Measurements from ENCODE around the gene ABTB1. TPM values are rescaled to one million over a fixed set of nuclear protein-coding genes. Genes with fewer than 3 reads are reported as not detected.

ABTB1 gene
- total and polyA plus RNA-seq, 4 donors, result 28.7 to 263 (median 62.6) TPM

- no peak overlapping the region for H3K4me3 ChIP-seq (ENCODE audit: low read length in 2 of 2)
- H3K36me3 ChIP-seq (ENCODE audit: control insufficient read depth in 1 of 2, insufficient read depth in 2 of 2, low read length in 1 of 2), result no peaks in the 10 kb centered on the region
- H3K4me1 ChIP-seq (ENCODE audit: control insufficient read depth in 1 of 2, insufficient read depth in 2 of 2, low read length in 2 of 2), result no peaks in the 10 kb centered on the region
- peak in 1 of 2 donors; percentile 39 for DNase-seq
- peak; percentile 60 for ATAC-seq (ENCODE audit: low FRiP score)
- intact Hi-C loops (cut with DNase I), result loop anchor here (2.0 to 10.0 kb wide), 2 partner anchors 35 to 169 kb away; partner anchors contain the start of gene MGLL (in 1 of the 2)
- H3K27ac ChIP-seq (ENCODE audit: low read depth in 1 of 2, low read length in 2 of 2), result peak overlapping the region; percentile 28 to 69
- 9 to 14% methylated on average over 3 of the region's 3 CpGs for WGBS, 2 donors
- no peaks in the 10 kb centered on the region for H3K9me3 ChIP-seq (ENCODE audit: control insufficient read depth, low read length)
- no peaks in the 10 kb centered on the region for H3K27me3 ChIP-seq (ENCODE audit: control insufficient read depth in 1 of 2, insufficient read depth in 2 of 2, low read length in 1 of 2)
These were observed 17.1 kb upstream of the ABTB1 start for GRCh38 chr3:127655641-127656040.

- Histone ChIP-seq H3K4me3 (ENCODE audit: low read length in 2 of 2) (no peak overlapping the region), H3K27ac (ENCODE audit: low read depth in 1 of 2, low read length in 2 of 2) (no peak overlapping the region), H3K9me3 (ENCODE audit: control insufficient read depth, low read length) (no peaks in the 10 kb centered on the region), H3K36me3 (ENCODE audit: control insufficient read depth in 1 of 2, insufficient read depth in 2 of 2, low read length in 1 of 2) (no peaks in the 10 kb centered on the region), H3K4me1 (ENCODE audit: control insufficient read depth in 1 of 2, insufficient read depth in 2 of 2, low read length in 2 of 2) (no peaks in the 10 kb centered on the region), H3K27me3 (ENCODE audit: control insufficient read depth in 1 of 2, insufficient read depth in 2 of 2, low read length in 1 of 2) (no peaks in the 10 kb centered on the region)
- peak in 1 of 2 donors; percentile 32 for DNase-seq
- 93 to 94% methylated on average over 8 of the region's 8 CpGs for WGBS, 2 donors
- no peak for ATAC-seq (ENCODE audit: low FRiP score)
- intact Hi-C loops (cut with DNase I), result loop anchor here in 1 of 2 donors (10.0 kb wide), 1 partner anchor 168 kb away; the partner anchor contains the start of gene MGLL
These were observed 15.8 kb upstream of the ABTB1 start for GRCh38 chr3:127656906-127657305.

- 3 to 11% methylated on average over 1 of the region's 1 CpG for WGBS, 2 donors
- Histone ChIP-seq H3K27me3 (ENCODE audit: control insufficient read depth in 1 of 2, insufficient read depth in 2 of 2, low read length in 1 of 2) (no peaks in the 10 kb centered on the region), H3K36me3 (ENCODE audit: control insufficient read depth in 1 of 2, insufficient read depth in 2 of 2, low read length in 1 of 2) (no peaks in the 10 kb centered on the region), H3K4me1 (ENCODE audit: control insufficient read depth in 1 of 2, insufficient read depth in 2 of 2, low read length in 2 of 2) (no peaks in the 10 kb centered on the region), H3K9me3 (ENCODE audit: control insufficient read depth, low read length) (no peaks in the 10 kb centered on the region), H3K27ac (ENCODE audit: low read depth in 1 of 2, low read length in 2 of 2) (no peak overlapping the region), H3K4me3 (ENCODE audit: low read length in 2 of 2) (no peak overlapping the region)
- ATAC-seq (ENCODE audit: low FRiP score) (no peak), DNase-seq (no peak)
- intact Hi-C loops (cut with DNase I), result loop anchor here in 1 of 2 donors (10.0 kb wide), 1 partner anchor 167 kb away; the partner anchor contains the start of gene MGLL
These were observed 14.5 kb upstream of the ABTB1 start for GRCh38 chr3:127658234-127658633.

- intact Hi-C loops (cut with DNase I), result no loop called here
- ATAC-seq (ENCODE audit: low FRiP score), result no peak
- H3K4me1 ChIP-seq (ENCODE audit: control insufficient read depth in 1 of 2, insufficient read depth in 2 of 2, low read length in 2 of 2), result no peaks in the 10 kb centered on the region
- 97 to 99% methylated on average over 10 of the region's 10 CpGs for whole genome bisulfite sequencing, 2 donors
- peak in 1 of 2 donors; percentile 62 for DNase-seq
- H3K27ac ChIP-seq (ENCODE audit: low read depth in 1 of 2, low read length in 2 of 2), result no peak overlapping the region
- no peaks in the 10 kb centered on the region for H3K36me3 ChIP-seq (ENCODE audit: control insufficient read depth in 1 of 2, insufficient read depth in 2 of 2, low read length in 1 of 2)
- no peak overlapping the region for H3K4me3 ChIP-seq (ENCODE audit: low read length in 2 of 2)
- H3K27me3 ChIP-seq (ENCODE audit: control insufficient read depth in 1 of 2, insufficient read depth in 2 of 2, low read length in 1 of 2), result no peaks in the 10 kb centered on the region
- H3K9me3 ChIP-seq (ENCODE audit: control insufficient read depth, low read length), result no peaks in the 10 kb centered on the region
These were observed 12.0 kb upstream of the ABTB1 start for GRCh38 chr3:127660621-127661251.

GRCh38 chr3:127661600-127661999, 11.2 kb upstream of the ABTB1 start:
- DNase-seq (no peak), ATAC-seq (ENCODE audit: low FRiP score) (no peak)
- no peak overlapping the region for H3K27ac ChIP-seq (ENCODE audit: low read depth in 1 of 2, low read length in 2 of 2)
- no peaks in the 10 kb centered on the region for H3K36me3 ChIP-seq (ENCODE audit: control insufficient read depth in 1 of 2, insufficient read depth in 2 of 2, low read length in 1 of 2)
- no peak overlapping the region for H3K4me3 ChIP-seq (ENCODE audit: low read length in 2 of 2)
- 94 to 97% methylated on average over 5 of the region's 5 CpGs for WGBS, 2 donors
- no peaks in the 10 kb centered on the region for H3K9me3 ChIP-seq (ENCODE audit: control insufficient read depth, low read length)
- H3K4me1 ChIP-seq (ENCODE audit: control insufficient read depth in 1 of 2, insufficient read depth in 2 of 2, low read length in 2 of 2), result no peaks in the 10 kb centered on the region
- intact Hi-C loops (cut with DNase I), result no loop called here
- no peaks in the 10 kb centered on the region for H3K27me3 ChIP-seq (ENCODE audit: control insufficient read depth in 1 of 2, insufficient read depth in 2 of 2, low read length in 1 of 2)

- H3K4me3 ChIP-seq (ENCODE audit: low read length in 2 of 2), result no peak overlapping the region
- intact Hi-C loops (cut with DNase I), result no loop called here
- no peak overlapping the region for H3K27ac ChIP-seq (ENCODE audit: low read depth in 1 of 2, low read length in 2 of 2)
- 66 to 67% methylated on average over 11 of the region's 11 CpGs for WGBS, 2 donors
- no peaks in the 10 kb centered on the region for H3K9me3 ChIP-seq (ENCODE audit: control insufficient read depth, low read length)
- H3K36me3 ChIP-seq (ENCODE audit: control insufficient read depth in 1 of 2, insufficient read depth in 2 of 2, low read length in 1 of 2), result no peaks in the 10 kb centered on the region
- no peak for ATAC-seq (ENCODE audit: low FRiP score)
- H3K4me1 ChIP-seq (ENCODE audit: control insufficient read depth in 1 of 2, insufficient read depth in 2 of 2, low read length in 2 of 2), result no peaks in the 10 kb centered on the region
- no peaks in the 10 kb centered on the region for H3K27me3 ChIP-seq (ENCODE audit: control insufficient read depth in 1 of 2, insufficient read depth in 2 of 2, low read length in 1 of 2)
- peak in 1 of 2 donors; percentile 68 for DNase-seq
These were observed 10.7 kb upstream of the ABTB1 start for GRCh38 chr3:127662001-127662469.

- 61 to 80% methylated on average over 5 of the region's 5 CpGs for WGBS, 2 donors
- H3K9me3 ChIP-seq (ENCODE audit: control insufficient read depth, low read length), result no peaks in the 10 kb centered on the region
- H3K36me3 ChIP-seq (ENCODE audit: control insufficient read depth in 1 of 2, insufficient read depth in 2 of 2, low read length in 1 of 2), result no peaks in the 10 kb centered on the region
- DNase-seq (peak in 1 of 2 donors; percentile 5), ATAC-seq (ENCODE audit: low FRiP score) (no peak)
- intact Hi-C loops (cut with DNase I), result no loop called here
- no peak overlapping the region for H3K27ac ChIP-seq (ENCODE audit: low read depth in 1 of 2, low read length in 2 of 2)
- H3K4me3 ChIP-seq (ENCODE audit: low read length in 2 of 2), result no peak overlapping the region
- H3K27me3 ChIP-seq (ENCODE audit: control insufficient read depth in 1 of 2, insufficient read depth in 2 of 2, low read length in 1 of 2), result no peaks in the 10 kb centered on the region
- no peaks in the 10 kb centered on the region for H3K4me1 ChIP-seq (ENCODE audit: control insufficient read depth in 1 of 2, insufficient read depth in 2 of 2, low read length in 2 of 2)
These were observed 9.6 kb upstream of the ABTB1 start for GRCh38 chr3:127663151-127663550.

- H3K27me3 ChIP-seq (ENCODE audit: control insufficient read depth in 1 of 2, insufficient read depth in 2 of 2, low read length in 1 of 2), result no peaks in the 10 kb centered on the region
- H3K4me1 ChIP-seq (ENCODE audit: control insufficient read depth in 1 of 2, insufficient read depth in 2 of 2, low read length in 2 of 2), result no peaks in the 10 kb centered on the region
- H3K4me3 ChIP-seq (ENCODE audit: low read length in 2 of 2), result no peak overlapping the region
- no peak overlapping the region for H3K27ac ChIP-seq (ENCODE audit: low read depth in 1 of 2, low read length in 2 of 2)
- intact Hi-C loops (cut with DNase I), result no loop called here
- DNase-seq (no peak), ATAC-seq (ENCODE audit: low FRiP score) (no peak)
- WGBS, 2 donors, result 66 to 70% methylated on average over 2 of the region's 2 CpGs
- H3K36me3 ChIP-seq (ENCODE audit: control insufficient read depth in 1 of 2, insufficient read depth in 2 of 2, low read length in 1 of 2), result no peaks in the 10 kb centered on the region
- H3K9me3 ChIP-seq (ENCODE audit: control insufficient read depth, low read length), result no peaks in the 10 kb centered on the region
These were observed 7.6 kb upstream of the ABTB1 start for GRCh38 chr3:127665165-127665564.

GRCh38 chr3:127665586-127665985, 7.2 kb upstream of the ABTB1 start:
- intact Hi-C loops (cut with DNase I), result no loop called here
- no peaks in the 10 kb centered on the region for H3K27me3 ChIP-seq (ENCODE audit: control insufficient read depth in 1 of 2, insufficient read depth in 2 of 2, low read length in 1 of 2)
- WGBS, 2 donors, result 88 to 95% methylated on average over 3 of the region's 3 CpGs
- DNase-seq (peak in 1 of 2 donors; percentile 13), ATAC-seq (ENCODE audit: low FRiP score) (no peak)
- H3K4me3 ChIP-seq (ENCODE audit: low read length in 2 of 2), result no peak overlapping the region
- no peaks in the 10 kb centered on the region for H3K9me3 ChIP-seq (ENCODE audit: control insufficient read depth, low read length)
- no peak overlapping the region for H3K27ac ChIP-seq (ENCODE audit: low read depth in 1 of 2, low read length in 2 of 2)
- H3K36me3 ChIP-seq (ENCODE audit: control insufficient read depth in 1 of 2, insufficient read depth in 2 of 2, low read length in 1 of 2), result no peaks in the 10 kb centered on the region
- H3K4me1 ChIP-seq (ENCODE audit: control insufficient read depth in 1 of 2, insufficient read depth in 2 of 2, low read length in 2 of 2), result no peaks in the 10 kb centered on the region

Data from aorta (tissue), 5 donors.